Nephron (organoid): ENCODE measurements around the gene CDKN2B-AS1.

Experiments
- H3K27ac Mint-ChIP-seq, 3 experiments: 2 replicates each; pipeline ENCODE4 v1.8.0; 2020; ENCODE audit warnings: mixed read lengths in 3 of 3, mild to moderate bottlenecking in 2 of 3, moderate library complexity in 1 of 3
- H3K27me3 Mint-ChIP-seq: 2 replicates; pipeline ENCODE4 v1.8.0; 2021; ENCODE audit warnings: low read depth, mild to moderate bottlenecking, moderate library complexity, mixed read lengths
- H3K36me3 Mint-ChIP-seq: 2 replicates; pipeline ENCODE4 v1.8.0; 2020; ENCODE audit warnings: low read depth, mixed read lengths
- H3K4me1 Mint-ChIP-seq: 2 replicates; pipeline ENCODE4 v1.8.0; 2020; ENCODE audit warnings: mixed read lengths
- H3K4me3 Mint-ChIP-seq, 3 experiments: 2 replicates each; pipeline ENCODE4 v1.8.0; 2020; ENCODE audit warnings: mild to moderate bottlenecking in 3 of 3, mixed read lengths in 3 of 3, moderate library complexity in 2 of 3
- H3K9me3 Mint-ChIP-seq: 2 replicates; pipeline ENCODE4 v1.8.0; 2020; ENCODE audit warnings: mixed read lengths
- CTCF ChIP-seq, 3 experiments: fragments of 200-600 bp; sonication (generic); IDR thresholded peaks; one replicate each; pipeline ENCODE4 v1.5.0; 2021; ENCODE audit warnings: antibody characterized with exemption in 3 of 3; ENCODE audit not compliant: unreplicated experiment in 3 of 3

CDKN2B-AS1 gene

GRCh38 chr9:21969011-21969940 is 25.3 kb upstream of the CDKN2B-AS1 start:
- Mint-ChIP-seq H3K4me3 (no peak overlapping the region), H3K9me3 (peaks cover 7% of the 10 kb centered on the region), H3K36me3 (no peaks in the 10 kb centered on the region), H3K27me3 (peaks cover 100% of the 10 kb centered on the region), H3K27ac (no peak overlapping the region), H3K4me1 (peaks cover 5% of the 10 kb centered on the region)
- TF ChIP-seq CTCF (IDR thresholded peaks at IDR 0.05; ENCODE audit: unreplicated experiment in 3 of 3), result no peak

GRCh38 chr9:21969951-21970799 is 24.4 kb upstream of the CDKN2B-AS1 start:
- Mint-ChIP-seq H3K27ac (no peak overlapping the region), H3K9me3 (peaks cover 8% of the 10 kb centered on the region), H3K4me1 (peaks cover 8% of the 10 kb centered on the region), H3K27me3 (peaks cover 100% of the 10 kb centered on the region), H3K36me3 (no peaks in the 10 kb centered on the region), H3K4me3 (peak overlapping the region in 1 of 3 experiments; percentile 12)
- no peak for TF ChIP-seq CTCF (IDR thresholded peaks at IDR 0.05; ENCODE audit: unreplicated experiment in 3 of 3)

GRCh38 chr9:21970800-21971640 is 23.6 kb upstream of the CDKN2B-AS1 start:
- no peak overlapping the region for H3K4me3 Mint-ChIP-seq
- H3K27ac Mint-ChIP-seq, result no peak overlapping the region
- H3K36me3 Mint-ChIP-seq, result no peaks in the 10 kb centered on the region
- H3K27me3 Mint-ChIP-seq, result peaks cover 100% of the 10 kb centered on the region
- TF ChIP-seq CTCF (IDR thresholded peaks at IDR 0.05; ENCODE audit: unreplicated experiment in 3 of 3), result no peak
- H3K4me1 Mint-ChIP-seq, result peaks cover 11% of the 10 kb centered on the region
- peaks cover 8% of the 10 kb centered on the region for H3K9me3 Mint-ChIP-seq

- peaks cover 100% of the 10 kb centered on the region for H3K27me3 Mint-ChIP-seq
- H3K36me3 Mint-ChIP-seq, result no peaks in the 10 kb centered on the region
- no peak overlapping the region for H3K4me3 Mint-ChIP-seq
- peaks cover 6% of the 10 kb centered on the region for H3K9me3 Mint-ChIP-seq
- H3K27ac Mint-ChIP-seq, result no peak overlapping the region
- TF ChIP-seq CTCF (IDR thresholded peaks at IDR 0.05; ENCODE audit: unreplicated experiment in 3 of 3), result no peak
- peaks cover 11% of the 10 kb centered on the region for H3K4me1 Mint-ChIP-seq
Measured at GRCh38 chr9:21972361-21972760, 22.2 kb upstream of the CDKN2B-AS1 start.

GRCh38 chr9:21974343-21974721 is 20.3 kb upstream of the CDKN2B-AS1 start:
- no peak overlapping the region for H3K27ac Mint-ChIP-seq
- H3K4me1 Mint-ChIP-seq, result peaks cover 6% of the 10 kb centered on the region
- TF ChIP-seq CTCF (IDR thresholded peaks at IDR 0.05; ENCODE audit: unreplicated experiment in 3 of 3), result no peak
- H3K9me3 Mint-ChIP-seq, result peaks cover 6% of the 10 kb centered on the region
- H3K36me3 Mint-ChIP-seq, result no peaks in the 10 kb centered on the region
- H3K4me3 Mint-ChIP-seq, result peak overlapping the region; percentile 61 to 73 (median 72)
- peaks cover 100% of the 10 kb centered on the region for H3K27me3 Mint-ChIP-seq
